K562 (cell line): ENCODE measurements around the gene RACGAP1. TPM values are rescaled to one million over a fixed set of nuclear protein-coding genes. Genes with fewer than 3 reads are reported as not detected.

Experiments
- ATF2 ChIP-seq: sonication (generic); formaldehyde crosslinking; IDR thresholded peaks from 2 replicates; pipeline ENCODE4 v1.8.1; 2022; ENCODE audit warnings: missing genetic modification reagents
- ATF3 ChIP-seq, 2 experiments: fragments of 450-650 bp in 1 of 2; sonication (generic) in 1 of 2; formaldehyde crosslinking in 1 of 2; IDR thresholded peaks in 1 of 2; conservative IDR thresholded peaks in 1 of 2; 2 replicates each; pipeline versions ENCODE4 v1.6.1 to v1.8.1; 2016 to 2023; ENCODE audit warnings: mild to moderate bottlenecking in 2 of 2, moderate library complexity in 2 of 2, inconsistent platforms in 1 of 2, missing genetic modification reagents in 1 of 2
- CEBPG ChIP-seq, 3 experiments: fragments of 200-800 bp in 1 of 3; sonication (Bioruptor generic) in 1 of 3; sonication (generic) in 1 of 3; formaldehyde crosslinking in 1 of 3; IDR thresholded peaks in 2 of 3; conservative IDR thresholded peaks in 1 of 3; 2 replicates each; pipeline versions ENCODE4 v1.6.1 to v1.8.0; 2016 to 2022; ENCODE audit warnings: missing compliant biosample characterization in 2 of 3, missing genetic modification characterization in 2 of 3, mild to moderate bottlenecking in 1 of 3, missing genetic modification reagents in 1 of 3
- HMG20A ChIP-seq: fragments of 450-650 bp; formaldehyde crosslinking; conservative IDR thresholded peaks from 2 replicates; pipeline ENCODE4 v1.4.0; 2020; ENCODE audit warnings: mild to moderate bottlenecking, mixed read lengths
- MTA1 ChIP-seq: fragments of 450-650 bp; IDR thresholded peaks from 2 replicates; pipeline ENCODE4 v1.6.1; 2017; ENCODE audit warnings: borderline replicate concordance
- MTA3 ChIP-seq: fragments of 450-650 bp; formaldehyde crosslinking; IDR thresholded peaks from 2 replicates; pipeline ENCODE4 v1.6.1; 2017; ENCODE audit warnings: mild to moderate bottlenecking, borderline replicate concordance
- NCOR1 ChIP-seq: fragments of 450-650 bp; IDR thresholded peaks from 2 replicates; pipeline ENCODE4 v1.6.1; 2016; ENCODE audit warnings: mild to moderate bottlenecking, moderate library complexity
- NFXL1 ChIP-seq: fragments of 450-650 bp; formaldehyde crosslinking; IDR thresholded peaks from 2 replicates; pipeline ENCODE4 v1.4.0; 2021; ENCODE audit warnings: mild to moderate bottlenecking
- OTX1 ChIP-seq: fragments of 450-650 bp; formaldehyde crosslinking; IDR thresholded peaks from 2 replicates; pipeline ENCODE4 v1.4.0; 2022; ENCODE audit warnings: mild to moderate bottlenecking
- PHB2 ChIP-seq: fragments of 450-650 bp; IDR thresholded peaks from 2 replicates; pipeline ENCODE4 v1.6.1; 2017; ENCODE audit warnings: low read depth
- POLR2AphosphoS2 ChIP-seq: IDR thresholded peaks from 2 replicates; pipeline ENCODE4 v1.6.1; 2012; ENCODE audit warnings: low read length, improper control_type of control experiment
- RAD51 ChIP-seq: fragments of 450-650 bp; IDR thresholded peaks from 2 replicates; pipeline ENCODE4 v1.7.1; 2016; ENCODE audit warnings: low read depth, mild to moderate bottlenecking, borderline replicate concordance
- SRSF9 ChIP-seq: fragments of 200-400 bp; formaldehyde crosslinking; IDR thresholded peaks from 2 replicates; pipeline ENCODE4 v1.6.1; 2017; ENCODE audit warnings: low read depth, low read length, borderline replicate concordance
- STAT5A ChIP-seq: IDR thresholded peaks from 2 replicates; pipeline ENCODE4 v1.6.1; 2012; ENCODE audit warnings: low read length, inconsistent platforms, borderline replicate concordance
- TBL1XR1 ChIP-seq, 2 experiments: IDR thresholded peaks; 2 replicates each; pipeline ENCODE4 v1.6.1; 2012; ENCODE audit warnings: improper control_type of control experiment in 2 of 2, low read length in 2 of 2, mild to moderate bottlenecking in 1 of 2
- TGIF2 ChIP-seq: sonication (generic); formaldehyde crosslinking; IDR thresholded peaks from 2 replicates; pipeline ENCODE4 v1.8.1; 2022; ENCODE audit warnings: mild to moderate bottlenecking, missing genetic modification reagents, moderate library complexity
- ZNF174 ChIP-seq: fragments of 250-450 bp; sonication (Bioruptor Pico); IDR thresholded peaks from 2 replicates; pipeline ENCODE4 v1.4.0; 2020; ENCODE audit warnings: mild to moderate bottlenecking
- ZNF316 ChIP-seq: fragments of 450-650 bp; IDR thresholded peaks from 2 replicates; pipeline ENCODE4 v1.6.1; 2016
- ZNF444 ChIP-seq: fragments of 250-450 bp; sonication (Bioruptor Pico); IDR thresholded peaks from 2 replicates; pipeline ENCODE4 v1.4.0; 2020; ENCODE audit warnings: mild to moderate bottlenecking, moderate library complexity
- ZNF740 ChIP-seq, 3 experiments: fragments of 200-800 bp in 1 of 3; sonication (Bioruptor generic) in 1 of 3; sonication (generic) in 1 of 3; formaldehyde crosslinking in 1 of 3; IDR thresholded peaks; 2 replicates each; pipeline versions ENCODE4 v1.6.1 to v1.8.0; 2016 to 2022; ENCODE audit warnings: mild to moderate bottlenecking in 2 of 3, missing compliant biosample characterization in 2 of 3, missing genetic modification characterization in 2 of 3, missing genetic modification reagents in 1 of 3
- polyA plus RNA-seq, 8 experiments: library from polyadenylated mRNA; depleted of rRNA in 4 of 8; stranded (reverse) in 5 of 8; unstranded in 3 of 8; fragments of >200 nt; fragmentation: Nextera tagmentation in 2 of 8; fragmentation: Illumina TruSeq in 1 of 8; extraction: Ambion mirVana in 2 of 8; extraction: Trizol in 1 of 8; gene quantifications; 2 replicates each; pipeline versions ENCODE4 v1.2.1 to v1.2.3, GENCODE V29; 2011 to 2014; ENCODE audit warnings: inconsistent platforms in 1 of 8, missing spikeins in 1 of 8
- total RNA-seq, 7 experiments: library from RNA; depleted of rRNA in 6 of 7; stranded (reverse); fragments of >200 nt in 6 of 7; fragmentation: Illumina TruSeq in 2 of 7; extraction: Trizol in 2 of 7; gene quantifications; 2 replicates each; pipeline versions ENCODE4 v1.2.1 to v1.2.3, GENCODE V29; 2011 to 2021; ENCODE audit warnings: low replicate concordance in 1 of 7
- TF ChIP-seq, protein P1 (sequence below): sonication (generic); formaldehyde crosslinking; IDR thresholded peaks from 2 replicates; pipeline ENCODE4 v1.9.0; 2022; ENCODE audit warnings: mild to moderate bottlenecking, missing genetic modification reagents
- TF ChIP-seq, protein P2 (sequence below): fragments of 450-650 bp; IDR thresholded peaks from 2 replicates; pipeline ENCODE4 v1.6.1; 2016; ENCODE audit warnings: borderline replicate concordance

RACGAP1 gene
- total and polyA plus RNA-seq, 9 of the 15 experiments (the other 6 are each of a cell fraction or from before 2014, with no cell fraction given), result 56.4 to 92.9 (median 71.8) TPM

- TF ChIP-seq ZNF316 (no peak), HMG20A (CRISPR knock-in tag) (no peak), NFXL1 (CRISPR knock-in tag) (no peak), OTX1 (no peak), PHB2 (no peak), RAD51 (0 out of 2 replicates have a peak, but pooled peaks have one; percentile 27), MTA1 (no peak), CEBPG (CRISPR knock-in tag; IDR thresholded peaks at IDR 0.05) (no peak), CEBPG (tag; conservative IDR thresholded peaks at IDR 0.05 in 1 of 2, IDR thresholded peaks at IDR 0.05 in 1 of 2) (no peak), NCOR1 (no peak), STAT5A (no peak), ATF3 (IDR thresholded peaks at IDR 0.05) (no peak), ATF3 (CRISPR knock-in tag; conservative IDR thresholded peaks at IDR 0.05) (no peak), ZNF174 (no peak), TGIF2 (CRISPR knock-in tag) (no peak), POLR2AphosphoS2 (no peak), ZNF444 (CRISPR knock-in tag) (no peak), TBL1XR1 (IDR thresholded peaks at IDR 0.05; ENCODE audit: low read length in 2 of 2) (no peak), ATF2 (CRISPR knock-in tag) (no peak), SRSF9 (no peak), MTA3 (peak; percentile 47; the same call in 1 of the 2 replicates), ZNF740 (CRISPR knock-in tag; IDR thresholded peaks at IDR 0.05) (no peak), ZNF740 (tag; IDR thresholded peaks at IDR 0.05) (0 out of 4 replicates have a peak, but pooled peaks of 1 of the 2 experiments have one; percentile 35)
- TF ChIP-seq, protein P1, sequence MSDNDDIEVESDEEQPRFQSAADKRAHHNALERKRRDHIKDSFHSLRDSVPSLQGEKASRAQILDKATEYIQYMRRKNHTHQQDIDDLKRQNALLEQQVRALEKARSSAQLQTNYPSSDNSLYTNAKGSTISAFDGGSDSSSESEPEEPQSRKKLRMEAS (CRISPR knock-in tag), result peak; percentile 72
- TF ChIP-seq, protein P2, sequence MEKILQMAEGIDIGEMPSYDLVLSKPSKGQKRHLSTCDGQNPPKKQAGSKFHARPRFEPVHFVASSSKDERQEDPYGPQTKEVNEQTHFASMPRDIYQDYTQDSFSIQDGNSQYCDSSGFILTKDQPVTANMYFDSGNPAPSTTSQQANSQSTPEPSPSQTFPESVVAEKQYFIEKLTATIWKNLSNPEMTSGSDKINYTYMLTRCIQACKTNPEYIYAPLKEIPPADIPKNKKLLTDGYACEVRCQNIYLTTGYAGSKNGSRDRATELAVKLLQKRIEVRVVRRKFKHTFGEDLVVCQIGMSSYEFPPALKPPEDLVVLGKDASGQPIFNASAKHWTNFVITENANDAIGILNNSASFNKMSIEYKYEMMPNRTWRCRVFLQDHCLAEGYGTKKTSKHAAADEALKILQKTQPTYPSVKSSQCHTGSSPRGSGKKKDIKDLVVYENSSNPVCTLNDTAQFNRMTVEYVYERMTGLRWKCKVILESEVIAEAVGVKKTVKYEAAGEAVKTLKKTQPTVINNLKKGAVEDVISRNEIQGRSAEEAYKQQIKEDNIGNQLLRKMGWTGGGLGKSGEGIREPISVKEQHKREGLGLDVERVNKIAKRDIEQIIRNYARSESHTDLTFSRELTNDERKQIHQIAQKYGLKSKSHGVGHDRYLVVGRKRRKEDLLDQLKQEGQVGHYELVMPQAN, result peak; percentile 49; the same call in 1 of the 2 replicates
Measured at GRCh38 chr12:50055831-50056638, 30.7 kb upstream of the RACGAP1 start (continued).
